NOMO-1 treated with DMSO at 0.1 percent for 48 hours (cell line): ENCODE measurements around the gene CHPF2.

ENCODE experiments used
- DNase-seq: peaks from one replicate; lab custom pipeline; 2025; ENCODE audit not compliant: unreplicated experiment; lab: John Stamatoyannopoulos, UW

The CHPF2 gene

DNA sequence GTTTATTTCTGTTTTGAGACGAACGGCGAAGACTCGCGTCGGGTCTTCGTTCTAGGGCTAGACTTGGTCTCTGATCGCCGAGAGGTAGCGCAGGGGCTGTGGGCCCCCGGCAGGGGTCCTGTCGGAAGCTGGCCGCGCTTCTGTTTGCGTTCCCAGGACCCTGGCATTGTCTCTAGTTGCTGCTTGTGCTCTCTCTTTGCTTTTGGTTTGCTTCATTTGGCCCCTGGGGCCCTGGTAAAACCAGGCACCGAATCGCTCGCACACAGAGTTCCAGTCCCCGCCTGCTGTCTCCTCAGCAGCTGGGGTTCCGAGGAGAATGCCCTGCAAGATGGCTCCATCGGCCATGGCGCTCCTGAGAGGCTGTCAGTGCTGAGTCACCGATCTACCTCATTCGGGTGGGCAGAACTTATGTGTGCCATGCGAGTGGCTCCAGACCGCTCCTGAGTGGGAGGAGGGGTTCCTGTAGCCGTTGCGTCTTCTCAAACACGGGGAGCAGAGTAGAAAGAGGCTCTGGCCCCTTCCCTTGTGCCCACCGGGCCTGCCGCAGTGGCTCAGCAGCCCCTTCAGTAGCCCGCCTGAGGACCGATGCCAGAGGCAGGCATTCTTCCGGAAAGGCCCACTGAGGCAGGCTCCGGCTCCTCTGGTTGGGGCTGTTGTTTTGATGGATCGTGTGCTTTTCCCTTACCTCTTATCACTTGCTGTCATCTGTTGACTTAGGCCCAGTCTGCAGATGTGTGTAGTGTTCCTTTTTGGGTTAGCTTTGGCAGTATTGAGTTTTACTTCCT is 826 bp downstream of the CHPF2 start:
- DNase-seq: peak; percentile 33

- DNase-seq: no peak
These were observed 1.5 kb downstream of the CHPF2 start for GRCh38 chr7:151233804-151234203.

- DNase-seq: no peak
These were observed 3.0 kb downstream of the CHPF2 start for GRCh38 chr7:151235091-151235787.

DNA sequence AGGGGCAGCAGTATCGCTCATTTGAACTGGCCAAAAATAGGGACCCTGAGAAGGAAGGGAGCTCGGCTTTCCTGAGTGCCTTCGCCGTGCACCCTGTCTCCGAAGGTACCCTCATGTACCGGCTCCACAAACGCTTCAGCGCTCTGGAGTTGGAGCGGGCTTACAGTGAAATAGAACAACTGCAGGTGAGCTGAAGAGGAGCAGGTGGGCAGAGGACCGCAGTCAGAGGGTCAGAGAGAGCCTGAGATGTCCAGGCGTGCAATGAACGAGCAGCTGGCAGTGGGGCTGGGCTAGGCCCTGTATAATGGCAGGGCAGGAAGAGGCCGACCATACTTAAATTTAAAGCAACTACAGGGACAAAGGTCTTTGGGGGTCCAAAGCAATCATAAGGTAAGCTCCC is 4.1 kb downstream of the CHPF2 start:
- DNase-seq: no peak

DNA sequence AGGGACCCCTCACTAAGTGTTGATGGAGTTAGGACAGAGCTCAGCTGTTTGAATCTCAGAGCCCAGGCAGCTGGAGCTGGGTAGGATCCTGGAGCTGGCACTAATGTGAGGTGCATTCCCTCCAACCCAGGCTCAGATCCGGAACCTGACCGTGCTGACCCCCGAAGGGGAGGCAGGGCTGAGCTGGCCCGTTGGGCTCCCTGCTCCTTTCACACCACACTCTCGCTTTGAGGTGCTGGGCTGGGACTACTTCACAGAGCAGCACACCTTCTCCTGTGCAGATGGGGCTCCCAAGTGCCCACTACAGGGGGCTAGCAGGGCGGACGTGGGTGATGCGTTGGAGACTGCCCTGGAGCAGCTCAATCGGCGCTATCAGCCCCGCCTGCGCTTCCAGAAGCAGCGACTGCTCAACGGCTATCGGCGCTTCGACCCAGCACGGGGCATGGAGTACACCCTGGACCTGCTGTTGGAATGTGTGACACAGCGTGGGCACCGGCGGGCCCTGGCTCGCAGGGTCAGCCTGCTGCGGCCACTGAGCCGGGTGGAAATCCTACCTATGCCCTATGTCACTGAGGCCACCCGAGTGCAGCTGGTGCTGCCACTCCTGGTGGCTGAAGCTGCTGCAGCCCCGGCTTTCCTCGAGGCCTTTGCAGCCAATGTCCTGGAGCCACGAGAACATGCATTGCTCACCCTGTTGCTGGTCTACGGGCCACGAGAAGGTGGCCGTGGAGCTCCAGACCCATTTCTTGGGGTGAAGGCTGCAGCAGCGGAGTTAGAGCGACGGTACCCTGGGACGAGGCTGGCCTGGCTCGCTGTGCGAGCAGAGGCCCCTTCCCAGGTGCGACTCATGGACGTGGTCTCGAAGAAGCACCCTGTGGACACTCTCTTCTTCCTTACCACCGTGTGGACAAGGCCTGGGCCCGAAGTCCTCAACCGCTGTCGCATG is 5.2 kb downstream of the CHPF2 start:
- DNase-seq: no peak

GRCh38 chr7:151238190-151238810 is 6.0 kb downstream of the CHPF2 start:
- no peak for DNase-seq

DNA sequence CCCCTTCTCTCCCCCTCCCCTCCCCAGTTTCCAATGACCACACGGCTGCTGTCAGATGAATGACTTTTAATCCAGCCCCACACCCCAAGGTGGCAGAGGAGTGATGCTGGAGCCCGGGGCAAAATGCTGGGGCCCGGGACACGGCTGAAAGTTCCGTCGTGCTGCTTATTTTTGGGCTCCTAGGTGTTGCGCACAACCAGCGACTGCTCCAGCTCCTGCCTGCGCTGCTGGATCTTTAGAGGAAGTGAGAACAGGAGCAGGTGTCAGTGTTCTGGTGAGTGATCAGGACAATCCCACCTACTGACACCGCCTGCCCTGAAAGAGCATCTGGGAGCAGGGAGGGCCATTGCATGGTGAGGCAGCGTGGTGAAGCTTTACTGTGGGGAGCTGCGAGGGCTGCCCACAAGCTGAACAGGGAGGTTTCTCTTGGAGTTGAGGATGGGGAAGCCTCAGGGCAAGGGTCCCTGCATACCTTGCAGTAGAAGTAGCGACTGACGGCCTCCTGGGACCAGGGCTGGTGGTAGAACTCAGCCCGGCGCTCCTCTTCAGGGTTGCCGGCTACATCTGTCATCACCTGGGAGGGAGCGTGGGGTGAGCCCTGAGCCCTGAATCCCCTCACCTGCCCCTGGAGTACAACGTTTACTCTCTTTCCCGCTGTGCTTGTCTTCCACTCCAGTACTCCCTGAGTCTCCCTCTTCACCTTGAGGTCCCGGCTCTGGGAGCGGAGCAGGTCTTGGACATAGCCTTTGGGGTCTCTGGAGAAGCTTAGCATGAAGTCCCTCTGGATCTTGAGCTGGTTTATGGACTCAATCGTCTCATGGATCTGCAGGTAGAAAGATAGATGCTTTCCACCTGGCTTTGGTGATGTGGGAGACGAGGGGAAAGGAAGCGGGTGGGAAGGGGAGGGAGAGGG is 6.9 kb downstream of the CHPF2 start:
- DNase-seq: no peak

GRCh38 chr7:151239837-151240459 is 7.7 kb downstream of the CHPF2 start:
- no peak for DNase-seq

GRCh38 chr7:151240536-151240935 is 8.3 kb downstream of the CHPF2 start:
- DNase-seq: no peak

- no peak for DNase-seq
These were observed 8.9 kb downstream of the CHPF2 start for GRCh38 chr7:151240942-151241754.

DNA sequence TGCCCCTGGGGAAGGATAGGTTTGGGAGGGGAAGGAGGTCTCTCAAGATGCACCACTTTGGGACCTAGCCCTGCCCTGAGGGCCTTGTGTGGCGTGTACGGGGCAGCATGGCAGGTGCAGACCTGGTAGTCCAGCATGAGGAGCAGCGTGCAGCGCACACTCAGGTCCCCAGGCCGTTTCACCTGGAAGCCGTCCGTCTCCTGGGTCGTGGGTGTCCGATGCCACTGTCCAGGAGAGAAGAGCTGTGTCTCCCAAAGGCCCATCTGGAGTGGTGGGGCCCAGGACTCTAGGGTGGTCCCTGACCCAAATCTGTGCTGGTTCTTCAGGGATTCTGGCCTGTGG is 9.4 kb downstream of the CHPF2 start:
- no peak for DNase-seq

DNA sequence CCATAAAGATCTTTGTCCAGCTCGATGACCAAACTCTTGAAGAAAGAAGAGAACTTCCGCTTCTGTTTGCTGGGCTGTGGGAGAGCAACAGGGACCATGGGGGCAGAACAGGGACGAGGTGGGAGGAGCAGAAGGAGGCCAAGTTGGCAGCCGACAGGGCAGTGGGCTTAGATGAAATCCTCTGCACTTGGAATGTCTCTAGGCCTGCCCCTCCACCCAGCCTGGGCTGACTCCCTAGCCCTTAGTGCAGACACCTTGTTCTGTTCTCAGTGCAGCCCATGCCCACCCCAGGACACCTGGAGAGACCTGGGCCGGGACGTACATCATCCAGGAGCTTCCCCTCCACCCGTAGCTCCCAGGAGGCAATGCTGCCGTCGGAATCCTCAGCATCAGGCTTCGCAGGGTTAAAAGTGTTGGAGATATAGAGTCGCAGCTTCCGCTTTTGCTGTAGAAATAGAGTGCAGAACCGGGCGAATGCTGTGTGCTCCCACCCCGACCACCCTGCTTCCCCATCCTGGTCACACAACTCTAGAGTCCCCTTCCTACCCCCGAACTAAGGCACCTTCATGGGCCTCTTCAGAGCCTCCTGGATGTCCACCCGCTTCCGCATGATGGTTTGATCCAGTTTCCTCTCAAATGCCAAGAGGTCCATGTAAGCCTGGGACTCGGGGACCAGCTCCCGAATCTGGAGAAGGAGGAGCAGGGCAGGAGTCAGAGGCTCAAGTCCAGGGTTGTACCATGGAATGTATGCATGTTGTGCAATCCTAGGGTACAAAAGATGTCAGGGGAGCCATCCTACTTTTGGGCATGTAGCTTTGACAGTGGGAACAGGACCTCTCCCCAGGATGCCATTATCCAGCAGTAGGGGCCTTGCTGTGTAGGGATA is 10.1 kb downstream of the CHPF2 start:
- no peak for DNase-seq

DNA sequence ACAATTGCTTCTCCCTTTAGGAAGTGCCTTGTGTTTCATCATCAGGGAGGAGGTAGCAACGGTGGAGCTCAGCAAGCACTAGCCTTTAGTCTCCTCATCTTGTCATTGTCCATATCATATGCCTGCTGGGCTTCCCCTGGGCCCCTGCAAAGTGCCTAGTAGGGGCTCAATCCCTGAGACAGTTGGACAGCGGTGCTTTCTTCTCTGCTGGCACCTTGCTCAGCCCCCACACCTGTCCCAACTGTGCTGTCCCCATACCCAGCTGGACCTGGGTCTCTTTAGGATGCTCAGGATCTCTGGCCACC is 10.7 kb downstream of the CHPF2 start:
- no peak for DNase-seq

GRCh38 chr7:151243408-151244195 is 11.3 kb downstream of the CHPF2 start:
- DNase-seq: no peak

DNA sequence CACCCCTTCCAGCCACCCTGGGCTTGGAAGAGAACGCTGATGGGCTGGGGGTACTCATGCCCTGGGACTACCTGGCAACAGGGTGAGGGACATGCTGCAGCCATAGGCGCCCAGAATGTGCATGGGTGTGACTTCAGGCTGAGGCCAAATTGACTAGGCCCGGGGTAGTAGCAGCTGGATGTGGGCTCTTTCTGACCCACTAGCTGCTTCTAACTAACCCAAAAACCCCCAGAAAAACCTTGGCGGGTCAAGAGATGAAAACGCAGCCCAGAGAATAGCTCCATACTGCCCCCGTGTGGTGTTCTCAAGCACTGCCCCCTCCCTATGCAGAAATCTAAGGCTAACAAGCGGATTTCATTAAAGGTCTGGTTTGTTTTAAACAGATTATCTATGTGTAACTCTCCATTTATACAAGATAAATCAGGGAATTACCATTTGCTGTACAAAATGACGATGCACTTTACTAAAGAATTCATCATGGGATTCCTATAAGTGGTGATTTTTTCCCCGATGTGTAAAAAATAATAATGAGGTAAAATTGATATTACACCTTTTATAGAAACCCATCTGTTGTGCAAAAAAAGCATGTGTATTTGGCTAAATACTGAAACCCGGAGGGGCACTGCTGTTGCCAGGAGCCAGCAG is 12.0 kb downstream of the CHPF2 start:
- peak; percentile 18 for DNase-seq

- DNase-seq: no peak
These were observed 12.6 kb downstream of the CHPF2 start for GRCh38 chr7:151244841-151245346.
